Esophagus muscularis mucosa (tissue), 3 donors: ENCODE results near the gene ASB5.

Source experiments
- POLR2A ChIP-seq: fragments of 450-650 bp; IDR thresholded peaks from one replicate; pipeline ENCODE4 v1.6.1; 2017; ENCODE audit warnings: antibody characterized with exemption, moderate library complexity, mild to moderate bottlenecking, low read depth
- POLR2AphosphoS5 ChIP-seq, 2 donors: sonication (generic); formaldehyde crosslinking; IDR thresholded peaks; one replicate each; pipeline ENCODE4 v1.6.1; 2017; ENCODE audit warnings: antibody characterized with exemption in 2 of 2
- TF ChIP-seq, protein P1 (sequence below), 3 experiments: fragments of 200-600 bp in 2 of 3; fragments of 450-650 bp in 1 of 3; sonication (generic) in 2 of 3; IDR thresholded peaks; one replicate each; pipeline ENCODE4 v1.5.1; 2017 to 2019; ENCODE audit warnings: antibody characterized with exemption in 3 of 3, mild to moderate bottlenecking in 2 of 3, moderate library complexity in 1 of 3

- TF ChIP-seq, protein P1, sequence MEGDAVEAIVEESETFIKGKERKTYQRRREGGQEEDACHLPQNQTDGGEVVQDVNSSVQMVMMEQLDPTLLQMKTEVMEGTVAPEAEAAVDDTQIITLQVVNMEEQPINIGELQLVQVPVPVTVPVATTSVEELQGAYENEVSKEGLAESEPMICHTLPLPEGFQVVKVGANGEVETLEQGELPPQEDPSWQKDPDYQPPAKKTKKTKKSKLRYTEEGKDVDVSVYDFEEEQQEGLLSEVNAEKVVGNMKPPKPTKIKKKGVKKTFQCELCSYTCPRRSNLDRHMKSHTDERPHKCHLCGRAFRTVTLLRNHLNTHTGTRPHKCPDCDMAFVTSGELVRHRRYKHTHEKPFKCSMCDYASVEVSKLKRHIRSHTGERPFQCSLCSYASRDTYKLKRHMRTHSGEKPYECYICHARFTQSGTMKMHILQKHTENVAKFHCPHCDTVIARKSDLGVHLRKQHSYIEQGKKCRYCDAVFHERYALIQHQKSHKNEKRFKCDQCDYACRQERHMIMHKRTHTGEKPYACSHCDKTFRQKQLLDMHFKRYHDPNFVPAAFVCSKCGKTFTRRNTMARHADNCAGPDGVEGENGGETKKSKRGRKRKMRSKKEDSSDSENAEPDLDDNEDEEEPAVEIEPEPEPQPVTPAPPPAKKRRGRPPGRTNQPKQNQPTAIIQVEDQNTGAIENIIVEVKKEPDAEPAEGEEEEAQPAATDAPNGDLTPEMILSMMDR (IDR thresholded peaks at IDR 0.05): no peak
- TF ChIP-seq POLR2A (no peak), POLR2AphosphoS5 (IDR thresholded peaks at IDR 0.05) (no peak)
These were observed 44.7 kb upstream of the ASB5 start for GRCh38 chr4:176313596-176314336.
